ENCODE measurements around the gene TNS3. TPM values are rescaled to one million over a fixed set of nuclear protein-coding genes. Genes with fewer than 3 reads are reported as not detected.

The TNS3 gene
- total RNA-seq, 1 donor from 2014 or later = 5.7 TPM

- intact Hi-C loops (cut with micrococcal nuclease) = no loop called here
- no peaks in the 10 kb centered on the region for H3K27me3 Mint-ChIP-seq
- peaks cover 4% of the 10 kb centered on the region for H3K4me1 Mint-ChIP-seq
- H3K9me3 Mint-ChIP-seq = no peaks in the 10 kb centered on the region
- DNase-seq = no peak
- H3K27ac Mint-ChIP-seq = no peak overlapping the region
- no peak overlapping the region for H3K4me3 Mint-ChIP-seq
- H3K36me3 Mint-ChIP-seq (ENCODE audit: low read depth) = no peaks in the 10 kb centered on the region
Observed at GRCh38 chr7:47407821-47408674, 173.9 kb downstream of the TNS3 start.

GRCh38 chr7:47407136-47407535, 174.8 kb downstream of the TNS3 start:
- Mint-ChIP-seq H3K27ac (no peak overlapping the region), H3K36me3 (ENCODE audit: low read depth) (no peaks in the 10 kb centered on the region), H3K4me1 (peaks cover 4% of the 10 kb centered on the region), H3K9me3 (no peaks in the 10 kb centered on the region), H3K27me3 (no peaks in the 10 kb centered on the region), H3K4me3 (no peak overlapping the region)
- DNase-seq = no peak
- intact Hi-C loops (cut with micrococcal nuclease) = no loop called here

- no peak overlapping the region for H3K27ac Mint-ChIP-seq
- DNase-seq = no peak
- no peaks in the 10 kb centered on the region for H3K9me3 Mint-ChIP-seq
- no peak overlapping the region for H3K4me3 Mint-ChIP-seq
- no peaks in the 10 kb centered on the region for H3K36me3 Mint-ChIP-seq (ENCODE audit: low read depth)
- peaks cover 4% of the 10 kb centered on the region for H3K4me1 Mint-ChIP-seq
- intact Hi-C loops (cut with micrococcal nuclease) = no loop called here
- no peaks in the 10 kb centered on the region for H3K27me3 Mint-ChIP-seq
Observed at GRCh38 chr7:47406801-47407129, 175.1 kb downstream of the TNS3 start.

- intact Hi-C loops (cut with micrococcal nuclease) = no loop called here
- H3K27ac Mint-ChIP-seq = no peak overlapping the region
- H3K27me3 Mint-ChIP-seq = no peaks in the 10 kb centered on the region
- no peak for DNase-seq
- H3K9me3 Mint-ChIP-seq = no peaks in the 10 kb centered on the region
- no peaks in the 10 kb centered on the region for H3K36me3 Mint-ChIP-seq (ENCODE audit: low read depth)
- peaks cover 4% of the 10 kb centered on the region for H3K4me1 Mint-ChIP-seq
- no peak overlapping the region for H3K4me3 Mint-ChIP-seq
Observed at GRCh38 chr7:47405921-47406800, 175.8 kb downstream of the TNS3 start.

- Mint-ChIP-seq H3K9me3 (no peaks in the 10 kb centered on the region), H3K36me3 (ENCODE audit: low read depth) (no peaks in the 10 kb centered on the region), H3K4me3 (no peak overlapping the region), H3K27ac (no peak overlapping the region), H3K4me1 (peaks cover 4% of the 10 kb centered on the region), H3K27me3 (no peaks in the 10 kb centered on the region)
- intact Hi-C loops (cut with micrococcal nuclease) = no loop called here
- no peak for DNase-seq
Observed at GRCh38 chr7:47405286-47405904, 176.5 kb downstream of the TNS3 start.

GRCh38 chr7:47404010-47404409, 177.9 kb downstream of the TNS3 start:
- no peaks in the 10 kb centered on the region for H3K36me3 Mint-ChIP-seq (ENCODE audit: low read depth)
- no peak for DNase-seq
- intact Hi-C loops (cut with micrococcal nuclease) = no loop called here

GRCh38 chr7:47402941-47403866, 178.7 kb downstream of the TNS3 start:
- Mint-ChIP-seq H3K27ac (no peak overlapping the region), H3K36me3 (ENCODE audit: low read depth) (no peaks in the 10 kb centered on the region), H3K9me3 (no peaks in the 10 kb centered on the region), H3K4me3 (no peak overlapping the region), H3K4me1 (peaks cover 4% of the 10 kb centered on the region), H3K27me3 (no peaks in the 10 kb centered on the region)
- no peak for DNase-seq
- intact Hi-C loops (cut with micrococcal nuclease) = no loop called here

More at GRCh38 chr7:47404010-47404409, 177.9 kb downstream of the TNS3 start:
- Mint-ChIP-seq H3K27me3 (no peaks in the 10 kb centered on the region), H3K9me3 (no peaks in the 10 kb centered on the region), H3K4me1 (peaks cover 4% of the 10 kb centered on the region), H3K27ac (no peak overlapping the region), H3K4me3 (no peak overlapping the region)

- H3K27me3 Mint-ChIP-seq = no peaks in the 10 kb centered on the region
- no peak overlapping the region for H3K4me3 Mint-ChIP-seq
- no peaks in the 10 kb centered on the region for H3K9me3 Mint-ChIP-seq
- no peak for DNase-seq
- intact Hi-C loops (cut with micrococcal nuclease) = no loop called here
- no peak overlapping the region for H3K27ac Mint-ChIP-seq
- no peaks in the 10 kb centered on the region for H3K36me3 Mint-ChIP-seq (ENCODE audit: low read depth)
- peaks cover 4% of the 10 kb centered on the region for H3K4me1 Mint-ChIP-seq
Observed at GRCh38 chr7:47401611-47402570, 180.0 kb downstream of the TNS3 start.

GRCh38 chr7:47400741-47401206, 181.1 kb downstream of the TNS3 start:
- H3K27me3 Mint-ChIP-seq = no peaks in the 10 kb centered on the region
- no peaks in the 10 kb centered on the region for H3K9me3 Mint-ChIP-seq
- H3K27ac Mint-ChIP-seq = no peak overlapping the region
- no peaks in the 10 kb centered on the region for H3K36me3 Mint-ChIP-seq (ENCODE audit: low read depth)
- no peak for DNase-seq
- peaks cover 4% of the 10 kb centered on the region for H3K4me1 Mint-ChIP-seq
- no peak overlapping the region for H3K4me3 Mint-ChIP-seq
- intact Hi-C loops (cut with micrococcal nuclease) = no loop called here

- Mint-ChIP-seq H3K36me3 (ENCODE audit: low read depth) (no peaks in the 10 kb centered on the region), H3K27ac (no peak overlapping the region), H3K4me1 (peaks cover 4% of the 10 kb centered on the region), H3K9me3 (no peaks in the 10 kb centered on the region), H3K4me3 (no peak overlapping the region), H3K27me3 (no peaks in the 10 kb centered on the region)
- DNase-seq = no peak
- intact Hi-C loops (cut with micrococcal nuclease) = no loop called here
Observed at GRCh38 chr7:47400001-47400400, 181.9 kb downstream of the TNS3 start.

GRCh38 chr7:47394751-47395252, 187.1 kb downstream of the TNS3 start:
- Mint-ChIP-seq H3K27ac (no peak overlapping the region), H3K27me3 (no peaks in the 10 kb centered on the region), H3K36me3 (ENCODE audit: low read depth) (no peaks in the 10 kb centered on the region), H3K4me3 (no peak overlapping the region), H3K9me3 (no peaks in the 10 kb centered on the region), H3K4me1 (no peaks in the 10 kb centered on the region)
- intact Hi-C loops (cut with micrococcal nuclease) = no loop called here
- no peak for DNase-seq

GRCh38 chr7:47394216-47394615, 187.7 kb downstream of the TNS3 start:
- H3K4me3 Mint-ChIP-seq = no peak overlapping the region
- no peaks in the 10 kb centered on the region for H3K4me1 Mint-ChIP-seq
- no peaks in the 10 kb centered on the region for H3K36me3 Mint-ChIP-seq (ENCODE audit: low read depth)
- H3K27me3 Mint-ChIP-seq = no peaks in the 10 kb centered on the region
- DNase-seq = no peak
- intact Hi-C loops (cut with micrococcal nuclease) = no loop called here
- no peaks in the 10 kb centered on the region for H3K9me3 Mint-ChIP-seq
- no peak overlapping the region for H3K27ac Mint-ChIP-seq
